B cell (primary cell): ENCODE measurements around the gene RNF152. TPM values are rescaled to one million over a fixed set of nuclear protein-coding genes. Genes with fewer than 3 reads are reported as not detected.

Source experiments
- ATAC-seq: fragments of 200-7000 bp; cut with Tn5 transposase; one replicate; pipeline ENCODE4 v1.10.0; 2021; ENCODE audit warnings: low read depth, mild to moderate bottlenecking, moderate number of reproducible peaks, moderate library complexity
- CTCF ChIA-PET: fragments of 350-600 bp; sonication (Branson Sonifier 250); formaldehyde crosslinking; loops from one replicate; lab custom pipeline; 2021; ENCODE audit warnings: antibody characterized with exemption, inconsistent platforms; lab: Charles Lee
- POLR2A ChIA-PET: fragments of 350-600 bp; sonication (Branson Sonifier 250); formaldehyde crosslinking; loops from one replicate; lab custom pipeline; 2021; ENCODE audit warnings: antibody characterized with exemption; lab: Charles Lee
- DNase-seq: peaks from one replicate; pipeline ENCODE4 v3.0.0; 2013
- H2AFZ ChIP-seq: 2 replicates; pipeline ENCODE4 v1.6.1; 2012; ENCODE audit warnings: mild to moderate bottlenecking, low read depth, low read length; ENCODE audit not compliant: insufficient read depth, poor library complexity, severe bottlenecking
- H3K27ac ChIP-seq, 2 donors: 1 replicate in 1 of 2; 2 replicates in 1 of 2; pipeline ENCODE4 v1.5.1; 2012 to 2013; ENCODE audit warnings: low read length in 2 of 2, mild to moderate bottlenecking in 2 of 2, moderate library complexity in 1 of 2
- H3K27me3 ChIP-seq, 4 experiments: fragments of 200-600 bp in 1 of 4; sonication (generic) in 1 of 4; replicated peaks in 1 of 4; 1 replicate in 2 of 4; 2 replicates in 2 of 4; pipeline versions ENCODE4 v1.6.1 to v1.7.0; 2013 to 2016; ENCODE audit warnings: low read length in 3 of 4, mild to moderate bottlenecking in 2 of 4, mixed read lengths in 1 of 4, moderate library complexity in 1 of 4; ENCODE audit not compliant: insufficient read depth in 4 of 4, control insufficient read depth in 3 of 4; ENCODE audit errors: control extremely low read depth in 1 of 4
- H3K36me3 ChIP-seq, 2 experiments: replicated peaks in 1 of 2; 1 replicate in 1 of 2; 2 replicates in 1 of 2; pipeline versions ENCODE4 v1.6.1 to v1.7.1; 2013; ENCODE audit warnings: low read length in 1 of 2; ENCODE audit not compliant: insufficient read depth in 2 of 2, control insufficient read depth in 1 of 2; ENCODE audit errors: control extremely low read depth in 1 of 2, extremely low read depth in 1 of 2
- H3K4me1 ChIP-seq, 2 donors: fragments of 200-600 bp in 1 of 2; sonication (generic) in 1 of 2; 1 replicate in 1 of 2; 2 replicates in 1 of 2; pipeline versions ENCODE4 v1.5.1 to v1.6.1; 2013 to 2017; ENCODE audit warnings: low read length in 2 of 2; ENCODE audit not compliant: control insufficient read depth in 2 of 2, insufficient read depth in 2 of 2
- H3K4me2 ChIP-seq: replicated peaks from 2 replicates; pipeline ENCODE3; 2012; ENCODE audit warnings: mild to moderate bottlenecking, low read depth, low read length; ENCODE audit not compliant: poor library complexity, severe bottlenecking
- H3K4me3 ChIP-seq, 5 experiments: fragments of 200-600 bp in 1 of 5; sonication (generic) in 1 of 5; 1 replicate in 3 of 5; 2 replicates in 2 of 5; pipeline versions ENCODE4 v1.5.1 to v1.7.0; 2011 to 2016; ENCODE audit warnings: low read length in 4 of 5, mild to moderate bottlenecking in 4 of 5, low read depth in 2 of 5, control low read depth in 1 of 5, moderate library complexity in 1 of 5; ENCODE audit not compliant: insufficient read depth in 1 of 5; ENCODE audit errors: control extremely low read depth in 1 of 5, extremely low read depth in 1 of 5
- H3K79me2 ChIP-seq: fragments of 200-600 bp; sonication (generic); one replicate; pipeline ENCODE4 v1.6.0; 2016; ENCODE audit warnings: low read length; ENCODE audit not compliant: control insufficient read depth, insufficient read depth
- H3K9ac ChIP-seq: fragments of 200-600 bp; sonication (generic); 2 replicates; pipeline ENCODE4 v1.6.1; 2017; ENCODE audit warnings: mild to moderate bottlenecking, low read length, moderate library complexity
- H3K9me3 ChIP-seq, 3 donors: one replicate each; pipeline versions ENCODE4 v1.6.1 to v1.7.1; 2013; ENCODE audit warnings: low read length in 2 of 3; ENCODE audit not compliant: control insufficient read depth in 2 of 3, insufficient read depth in 1 of 3; ENCODE audit errors: control extremely low read depth in 1 of 3
- H4K20me1 ChIP-seq: 2 replicates; pipeline ENCODE4 v1.6.0; 2012; ENCODE audit warnings: mild to moderate bottlenecking, low read length; ENCODE audit not compliant: insufficient read depth, control insufficient read depth, poor library complexity, severe bottlenecking
- H3K27ac Mint-ChIP-seq: one replicate; pipeline ENCODE4 v1.8.0; 2021; ENCODE audit warnings: mixed read lengths
- H3K27me3 Mint-ChIP-seq: one replicate; pipeline ENCODE4 v1.8.0; 2021; ENCODE audit warnings: mixed read lengths
- H3K4me1 Mint-ChIP-seq: one replicate; pipeline ENCODE4 v1.8.0; 2021; ENCODE audit warnings: mixed read lengths
- H3K4me3 Mint-ChIP-seq: one replicate; pipeline ENCODE4 v1.8.0; 2021; ENCODE audit warnings: mixed read lengths
- H3K9me3 Mint-ChIP-seq: one replicate; pipeline ENCODE4 v1.8.0; 2022; ENCODE audit warnings: mixed read lengths; ENCODE audit not compliant: insufficient read depth
- EZH2 ChIP-seq: IDR thresholded peaks from 2 replicates; pipeline ENCODE4 v1.6.1; 2012; ENCODE audit warnings: borderline replicate concordance, low read depth, mild to moderate bottlenecking, moderate library complexity, low read length; ENCODE audit not compliant: insufficient read depth, poor library complexity, severe bottlenecking
- WGBS: methylation state at CpG from one replicate; pipeline ENCODE4 v1.1.5; 2013; ENCODE audit warnings: missing lambda C conversion rate; ENCODE audit not compliant: insufficient coverage; 5-methylcytosine and 5-hydroxymethylcytosine counted together
- intact Hi-C: fragments of 100-400 bp; cut with micrococcal nuclease; formaldehyde crosslinking; loops from one replicate; pipeline ENCODE4 v1.10.0; 2022
- polyA plus RNA-seq: library from polyadenylated mRNA; depleted of rRNA; stranded (reverse); fragments of >200 nt; gene quantifications from 2 replicates; pipeline ENCODE4 v1.2.3, GENCODE V29; 2012
- total RNA-seq, 2 donors: library from RNA; stranded (reverse); fragments of 120-200 nt in 1 of 2; gene quantifications; 1 replicate in 1 of 2; 2 replicates in 1 of 2; pipeline versions ENCODE4 v1.2.3 to v1.2.4, GENCODE V29; 2013 to 2022
- TF ChIP-seq, protein P1 (sequence below): fragments of 200-600 bp; IDR thresholded peaks from one replicate; pipeline ENCODE4 v1.8.0; 2022; ENCODE audit warnings: antibody characterized with exemption, mild to moderate bottlenecking

RNF152 gene
- total and polyA plus RNA-seq, 2 donors (not counting 1 experiment from before 2014, with no cell fraction given), result 0.49 TPM; not detected in 1

DNA sequence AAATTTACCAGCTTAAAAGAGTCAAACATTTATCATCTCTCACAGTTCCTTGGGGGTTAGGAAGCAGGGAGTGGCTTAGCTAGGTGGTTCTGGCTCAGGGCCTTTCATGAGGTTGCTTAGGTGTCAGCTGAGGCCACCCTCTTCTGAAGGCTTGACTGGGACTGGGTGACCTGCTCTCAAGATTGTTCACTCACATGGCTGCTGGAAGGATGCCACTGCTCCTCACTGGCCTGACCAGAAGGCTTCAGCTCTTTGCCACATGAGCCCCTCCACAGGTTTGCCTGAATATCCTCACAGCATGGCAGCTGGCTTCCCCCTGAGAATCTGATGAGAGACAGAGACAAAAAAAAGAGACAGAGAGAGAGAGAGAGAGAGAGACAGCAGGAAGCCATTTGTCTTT is 17.3 kb upstream of the RNF152 start:
- ChIA-PET CTCF (no interaction called here), POLR2A (no interaction called here)
- no peaks in the 10 kb centered on the region for H3K36me3 ChIP-seq
- H3K4me2 ChIP-seq, result no peak overlapping the region
- DNase-seq, result no peak
- H3K27me3 ChIP-seq, result peaks cover 0 to 10% (median under 1%) of the 10 kb centered on the region in 4 experiments
- TF ChIP-seq, protein P1, sequence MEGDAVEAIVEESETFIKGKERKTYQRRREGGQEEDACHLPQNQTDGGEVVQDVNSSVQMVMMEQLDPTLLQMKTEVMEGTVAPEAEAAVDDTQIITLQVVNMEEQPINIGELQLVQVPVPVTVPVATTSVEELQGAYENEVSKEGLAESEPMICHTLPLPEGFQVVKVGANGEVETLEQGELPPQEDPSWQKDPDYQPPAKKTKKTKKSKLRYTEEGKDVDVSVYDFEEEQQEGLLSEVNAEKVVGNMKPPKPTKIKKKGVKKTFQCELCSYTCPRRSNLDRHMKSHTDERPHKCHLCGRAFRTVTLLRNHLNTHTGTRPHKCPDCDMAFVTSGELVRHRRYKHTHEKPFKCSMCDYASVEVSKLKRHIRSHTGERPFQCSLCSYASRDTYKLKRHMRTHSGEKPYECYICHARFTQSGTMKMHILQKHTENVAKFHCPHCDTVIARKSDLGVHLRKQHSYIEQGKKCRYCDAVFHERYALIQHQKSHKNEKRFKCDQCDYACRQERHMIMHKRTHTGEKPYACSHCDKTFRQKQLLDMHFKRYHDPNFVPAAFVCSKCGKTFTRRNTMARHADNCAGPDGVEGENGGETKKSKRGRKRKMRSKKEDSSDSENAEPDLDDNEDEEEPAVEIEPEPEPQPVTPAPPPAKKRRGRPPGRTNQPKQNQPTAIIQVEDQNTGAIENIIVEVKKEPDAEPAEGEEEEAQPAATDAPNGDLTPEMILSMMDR, result no peak
- TF ChIP-seq EZH2, result no peak
- no peaks in the 10 kb centered on the region for H3K9me3 ChIP-seq
- no peak overlapping the region for H3K4me3 ChIP-seq
- H3K9me3 Mint-ChIP-seq, result no peaks in the 10 kb centered on the region
- no peak overlapping the region for H3K27ac ChIP-seq
- no peak for ATAC-seq
- H3K79me2 ChIP-seq, result no peaks in the 10 kb centered on the region
- H3K4me1 ChIP-seq, result no peaks in the 10 kb centered on the region
- H4K20me1 ChIP-seq, result no peaks in the 10 kb centered on the region
- H2AFZ ChIP-seq, result no peak overlapping the region
- peaks cover 42% of the 10 kb centered on the region for H3K27me3 Mint-ChIP-seq
- no peak overlapping the region for H3K27ac Mint-ChIP-seq
- intact Hi-C loops, result no loop called here
- H3K4me1 Mint-ChIP-seq, result no peaks in the 10 kb centered on the region
- H3K4me3 Mint-ChIP-seq, result no peak overlapping the region
- no peak overlapping the region for H3K9ac ChIP-seq

DNA sequence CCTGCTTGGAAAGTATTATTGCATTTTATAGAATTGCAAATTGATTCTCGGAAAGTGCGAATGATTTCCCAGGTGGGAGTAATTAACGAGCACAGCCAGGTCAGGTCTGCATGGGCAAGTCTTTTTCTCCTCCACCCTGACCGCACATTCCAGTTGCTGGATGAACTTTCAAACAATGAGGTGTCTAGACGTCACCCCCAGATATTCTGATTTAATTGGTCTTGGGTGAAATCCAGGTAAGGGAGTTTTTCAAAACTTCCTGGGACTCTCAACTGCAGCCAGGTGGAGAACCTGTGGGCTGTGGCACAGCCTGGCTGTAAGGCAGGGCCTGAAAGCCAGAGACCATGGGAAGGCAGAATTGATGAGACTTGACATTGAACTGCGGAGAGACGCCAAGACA is 15.9 kb upstream of the RNF152 start:
- no peak for TF ChIP-seq EZH2
- TF ChIP-seq, protein P1, result no peak
- no peak overlapping the region for H3K27ac Mint-ChIP-seq
- no peaks in the 10 kb centered on the region for H3K4me1 ChIP-seq
- H3K27me3 ChIP-seq, result peaks cover 0 to 10% (median under 1%) of the 10 kb centered on the region in 4 experiments
- CTCF ChIA-PET, result no interaction called here
- 83% methylated on average over 6 of the region's 7 CpGs for WGBS
- POLR2A ChIA-PET, result no interaction called here
- H4K20me1 ChIP-seq, result no peaks in the 10 kb centered on the region
- intact Hi-C loops, result no loop called here
- H3K4me3 Mint-ChIP-seq, result no peak overlapping the region
- H3K4me1 Mint-ChIP-seq, result no peaks in the 10 kb centered on the region
- ATAC-seq (no peak), DNase-seq (no peak)
- H3K9me3 ChIP-seq, result no peaks in the 10 kb centered on the region
- H3K27me3 Mint-ChIP-seq, result peaks cover 43% of the 10 kb centered on the region
- no peaks in the 10 kb centered on the region for H3K36me3 ChIP-seq
- H3K9me3 Mint-ChIP-seq, result no peaks in the 10 kb centered on the region
- H3K27ac ChIP-seq, result no peak overlapping the region
- H3K4me3 ChIP-seq, result no peak overlapping the region
- H3K4me2 ChIP-seq, result no peak overlapping the region
- no peaks in the 10 kb centered on the region for H3K79me2 ChIP-seq
- no peak overlapping the region for H2AFZ ChIP-seq
- no peak overlapping the region for H3K9ac ChIP-seq
